GM12878 (cell line): ENCODE data around the gene DIS3L2. TPM values are rescaled to one million over a fixed set of nuclear protein-coding genes. Genes with fewer than 3 reads are reported as not detected.

ENCODE experiments used
- CEBPB ChIP-seq, 2 experiments: fragments of 150-350 bp in 1 of 2; IDR thresholded peaks; 2 replicates each; pipeline ENCODE4 v1.6.1; 2012 to 2014; ENCODE audit warnings: low read depth in 2 of 2, low read length in 2 of 2, borderline replicate concordance in 1 of 2, inconsistent platforms in 1 of 2
- CEBPZ ChIP-seq: fragments of 150-350 bp; IDR thresholded peaks from 2 replicates; pipeline ENCODE4 v1.6.1; 2016; ENCODE audit warnings: low read depth, low read length
- CTCF ChIP-seq, 3 experiments: IDR thresholded peaks in 2 of 3; conservative IDR thresholded peaks in 1 of 3; 2 replicates each; pipeline ENCODE4 v1.5.1; 2011; ENCODE audit warnings: low read depth in 3 of 3, low read length in 3 of 3, mild to moderate bottlenecking in 3 of 3, control low read depth in 2 of 3, moderate library complexity in 2 of 3, inconsistent platforms in 1 of 3, mixed read lengths in 1 of 3; ENCODE audit not compliant: control insufficient read depth in 2 of 3, insufficient read depth in 1 of 3; ENCODE audit errors: extremely low read depth in 1 of 3
- DPF2 ChIP-seq: fragments of 450-650 bp; IDR thresholded peaks from 2 replicates; pipeline ENCODE4 v1.6.1; 2017; ENCODE audit warnings: mild to moderate bottlenecking
- EGR1 ChIP-seq, 2 experiments: IDR thresholded peaks; 1 replicate in 1 of 2; 2 replicates in 1 of 2; pipeline ENCODE4 v1.6.1; 2011 to 2012; ENCODE audit warnings: low read depth in 2 of 2, low read length in 2 of 2, borderline replicate concordance in 1 of 2, mild to moderate bottlenecking in 1 of 2, moderate library complexity in 1 of 2
- HSF1 ChIP-seq: fragments of 150-350 bp; IDR thresholded peaks from 2 replicates; pipeline ENCODE4 v1.6.1; 2014; ENCODE audit warnings: mild to moderate bottlenecking, low read depth, low read length
- KDM1A ChIP-seq: fragments of 200-600 bp; sonication (generic); IDR thresholded peaks from 2 replicates; pipeline ENCODE4 v1.6.1; 2016; ENCODE audit warnings: borderline replicate concordance
- MAX ChIP-seq: IDR thresholded peaks from 2 replicates; pipeline ENCODE4 v1.6.1; 2012; ENCODE audit warnings: low read depth, low read length, improper control_type of control experiment
- MLLT1 ChIP-seq: fragments of 450-650 bp; IDR thresholded peaks from 2 replicates; pipeline ENCODE4 v1.6.1; 2016; ENCODE audit warnings: mild to moderate bottlenecking
- RB1 ChIP-seq: fragments of 450-650 bp; formaldehyde crosslinking; IDR thresholded peaks from 2 replicates; pipeline ENCODE4 v1.6.1; 2017; ENCODE audit warnings: mild to moderate bottlenecking, borderline replicate concordance
- RELA ChIP-seq: fragments of 450-650 bp; IDR thresholded peaks from 2 replicates; pipeline ENCODE4 v1.8.0; 2014; ENCODE audit warnings: borderline replicate concordance; ENCODE audit not compliant: partially characterized antibody
- SMC3 ChIP-seq: IDR thresholded peaks from 2 replicates; pipeline ENCODE4 v1.6.1; 2011; ENCODE audit warnings: low read length, improper control_type of control experiment, borderline replicate concordance
- ZNF217 ChIP-seq: fragments of 450-650 bp; IDR thresholded peaks from 2 replicates; pipeline ENCODE4 v1.6.1; 2017; ENCODE audit warnings: antibody characterized with exemption, mild to moderate bottlenecking
- ZNF592 ChIP-seq: fragments of 450-650 bp; IDR thresholded peaks from 2 replicates; pipeline ENCODE4 v1.6.1; 2017; ENCODE audit warnings: mild to moderate bottlenecking, moderate library complexity
- polyA plus RNA-seq, 11 experiments: library from polyadenylated mRNA; depleted of rRNA in 4 of 11; unstranded in 6 of 11; stranded (reverse) in 5 of 11; fragments of >200 nt; fragmentation: Nextera tagmentation in 4 of 11; fragmentation: Illumina TruSeq in 1 of 11; extraction: Ambion mirVana in 4 of 11; extraction: Trizol in 1 of 11; gene quantifications; 1 replicate in 1 of 11; 2 replicates in 10 of 11; pipeline versions ENCODE4 v1.2.1 to v1.2.3, GENCODE V29; 2011 to 2016; ENCODE audit warnings: inconsistent platforms in 2 of 11, missing spikeins in 2 of 11, low read depth in 1 of 11
- total RNA-seq, 4 experiments: library from RNA; depleted of rRNA in 3 of 4; stranded (reverse); fragments of >200 nt in 3 of 4; fragmentation: Illumina TruSeq in 1 of 4; extraction: Trizol in 1 of 4; gene quantifications; 2 replicates each; pipeline versions ENCODE4 v1.2.1 to v1.2.3, GENCODE V29; 2013 to 2021

DIS3L2 gene
- total and polyA plus RNA-seq, 10 of the 15 experiments (the other 5 are each of a cell fraction or from before 2014, with no cell fraction given) = 3.5 to 27.1 (median 16.0) TPM

- peak in 2 of 3 experiments; percentile 28 to 54; a peak in 3 of 6 replicates for TF ChIP-seq CTCF (IDR thresholded peaks at IDR 0.05 in 2 of 3, conservative IDR thresholded peaks at IDR 0.05 in 1 of 3; ENCODE audit: control insufficient read depth in 2 of 3, extremely low read depth in 1 of 3, insufficient read depth in 1 of 3, low read depth in 3 of 3, low read length in 3 of 3)
- no peak for TF ChIP-seq KDM1A
- no peak for TF ChIP-seq EGR1 (IDR thresholded peaks at IDR 0.05; ENCODE audit: borderline replicate concordance in 1 of 2, low read depth in 2 of 2, low read length in 2 of 2)
- TF ChIP-seq RB1 = no peak
- no peak for TF ChIP-seq ZNF217
- no peak for TF ChIP-seq SMC3
- no peak for TF ChIP-seq CEBPZ
- peak in 1 of 2 experiments; percentile 45; a peak in 1 of 4 replicates for TF ChIP-seq CEBPB (IDR thresholded peaks at IDR 0.05; ENCODE audit: borderline replicate concordance in 1 of 2, low read depth in 2 of 2, low read length in 2 of 2)
- no peak for TF ChIP-seq ZNF592
- no peak for TF ChIP-seq RELA
- no peak for TF ChIP-seq MAX
- TF ChIP-seq HSF1 = no peak
- no peak for TF ChIP-seq MLLT1
- no peak for TF ChIP-seq DPF2
Observed at GRCh38 chr2:232315049-232315922, 353.8 kb downstream of the DIS3L2 start (continued).
